Fibroblast of pulmonary artery (primary cell): ENCODE data around the gene GOLGA2.
"Not testable (repeated sequence)": the region's sequence is repeated elsewhere in the genome, so short reads cannot be mapped to it uniquely, and the experiment has no call there.

ENCODE experiments used
- DNase-seq: peaks from one replicate; pipeline ENCODE4 v3.0.0-alpha.2; 2010; ENCODE audit warnings: low read depth
- H3K4me3 ChIP-seq: replicated peaks from 2 replicates; pipeline ENCODE4 v1.5.1; 2011; ENCODE audit warnings: low read depth, mild to moderate bottlenecking, control low read depth, low read length, moderate library complexity
- TF ChIP-seq, protein P1 (sequence below): IDR thresholded peaks from 2 replicates; pipeline ENCODE4 v1.5.1; 2011; ENCODE audit warnings: mild to moderate bottlenecking, control low read depth, low read length, inconsistent platforms; ENCODE audit errors: missing control alignments

Gene GOLGA2

DNA sequence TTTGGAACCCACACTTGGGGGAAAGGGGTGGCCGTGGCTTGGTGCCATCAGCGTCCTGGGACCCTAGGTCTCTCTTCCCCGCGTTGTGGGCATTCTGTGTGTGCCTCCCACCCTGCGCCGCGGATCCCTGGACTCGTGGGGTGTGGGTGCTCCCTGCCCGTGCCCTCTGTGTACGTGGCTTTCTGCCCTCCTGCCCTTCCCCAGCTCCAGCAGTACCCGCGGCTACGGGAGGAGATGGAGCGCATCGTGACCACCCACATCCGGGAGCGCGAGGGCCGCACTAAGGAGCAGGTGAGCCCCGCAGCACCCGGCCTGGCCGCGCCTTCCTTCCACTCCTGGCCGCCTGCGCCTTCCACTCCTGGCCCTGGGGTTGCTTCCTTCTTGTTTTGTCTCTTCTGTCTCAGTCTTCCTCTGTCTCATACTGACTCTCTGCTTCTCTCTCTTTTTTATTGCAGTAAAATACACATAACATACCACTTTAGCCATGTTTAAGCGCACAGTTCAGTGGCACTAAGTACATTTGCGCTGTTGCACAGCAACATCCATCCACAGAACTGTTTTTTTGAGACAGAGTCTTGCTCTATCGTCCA lies 41.9 kb downstream of the GOLGA2 start:
- TF ChIP-seq, protein P1, sequence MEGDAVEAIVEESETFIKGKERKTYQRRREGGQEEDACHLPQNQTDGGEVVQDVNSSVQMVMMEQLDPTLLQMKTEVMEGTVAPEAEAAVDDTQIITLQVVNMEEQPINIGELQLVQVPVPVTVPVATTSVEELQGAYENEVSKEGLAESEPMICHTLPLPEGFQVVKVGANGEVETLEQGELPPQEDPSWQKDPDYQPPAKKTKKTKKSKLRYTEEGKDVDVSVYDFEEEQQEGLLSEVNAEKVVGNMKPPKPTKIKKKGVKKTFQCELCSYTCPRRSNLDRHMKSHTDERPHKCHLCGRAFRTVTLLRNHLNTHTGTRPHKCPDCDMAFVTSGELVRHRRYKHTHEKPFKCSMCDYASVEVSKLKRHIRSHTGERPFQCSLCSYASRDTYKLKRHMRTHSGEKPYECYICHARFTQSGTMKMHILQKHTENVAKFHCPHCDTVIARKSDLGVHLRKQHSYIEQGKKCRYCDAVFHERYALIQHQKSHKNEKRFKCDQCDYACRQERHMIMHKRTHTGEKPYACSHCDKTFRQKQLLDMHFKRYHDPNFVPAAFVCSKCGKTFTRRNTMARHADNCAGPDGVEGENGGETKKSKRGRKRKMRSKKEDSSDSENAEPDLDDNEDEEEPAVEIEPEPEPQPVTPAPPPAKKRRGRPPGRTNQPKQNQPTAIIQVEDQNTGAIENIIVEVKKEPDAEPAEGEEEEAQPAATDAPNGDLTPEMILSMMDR, result no peak
- no peak for DNase-seq
- H3K4me3 ChIP-seq, result no peak overlapping the region

DNA sequence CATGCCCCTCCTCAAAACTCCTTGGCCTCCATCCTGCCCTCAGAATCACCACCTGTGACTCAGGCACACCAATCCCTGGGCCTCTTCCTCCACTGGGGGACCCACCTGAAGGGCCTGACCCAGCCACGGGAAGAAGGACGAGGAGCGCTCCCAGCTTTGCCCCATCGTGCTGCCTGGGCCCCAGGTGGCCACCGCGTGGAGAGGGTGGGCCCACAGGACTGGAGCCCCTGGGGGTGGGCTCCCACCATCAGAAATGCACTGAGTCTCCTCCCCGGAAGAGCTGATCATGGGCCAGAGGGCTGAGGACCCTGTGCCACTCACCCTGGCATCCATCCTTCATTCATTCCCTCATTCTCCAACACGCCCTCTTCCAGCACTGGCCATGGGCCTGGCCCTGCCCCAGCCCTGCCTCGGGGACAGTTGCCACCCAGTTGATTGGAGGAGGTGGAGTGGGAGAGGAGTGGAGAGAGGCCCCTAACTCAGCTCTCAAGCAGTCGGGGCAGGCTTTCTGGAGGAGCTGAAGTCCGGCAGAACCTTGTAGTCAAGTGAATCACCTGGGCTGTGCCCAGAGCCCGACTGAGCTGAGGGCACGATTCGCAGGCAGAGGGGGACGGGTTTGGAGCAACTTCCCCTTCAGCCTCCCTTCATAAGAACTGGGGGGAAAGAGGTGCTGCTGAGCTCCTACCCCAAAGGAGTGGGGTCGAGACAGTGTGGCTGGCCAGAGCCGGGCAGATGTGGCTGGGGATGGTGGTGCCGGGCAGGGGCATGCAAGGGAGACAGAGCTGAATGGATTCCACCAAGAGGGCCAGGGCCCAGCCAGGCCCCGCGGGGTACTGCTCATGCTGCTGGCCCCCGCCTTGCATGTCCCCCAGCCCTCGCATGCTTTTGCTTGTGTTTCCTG lies 43.0 kb downstream of the GOLGA2 start:
- DNase-seq, result no peak
- TF ChIP-seq, protein P1, result no peak
- H3K4me3 ChIP-seq, result no peak overlapping the region

DNA sequence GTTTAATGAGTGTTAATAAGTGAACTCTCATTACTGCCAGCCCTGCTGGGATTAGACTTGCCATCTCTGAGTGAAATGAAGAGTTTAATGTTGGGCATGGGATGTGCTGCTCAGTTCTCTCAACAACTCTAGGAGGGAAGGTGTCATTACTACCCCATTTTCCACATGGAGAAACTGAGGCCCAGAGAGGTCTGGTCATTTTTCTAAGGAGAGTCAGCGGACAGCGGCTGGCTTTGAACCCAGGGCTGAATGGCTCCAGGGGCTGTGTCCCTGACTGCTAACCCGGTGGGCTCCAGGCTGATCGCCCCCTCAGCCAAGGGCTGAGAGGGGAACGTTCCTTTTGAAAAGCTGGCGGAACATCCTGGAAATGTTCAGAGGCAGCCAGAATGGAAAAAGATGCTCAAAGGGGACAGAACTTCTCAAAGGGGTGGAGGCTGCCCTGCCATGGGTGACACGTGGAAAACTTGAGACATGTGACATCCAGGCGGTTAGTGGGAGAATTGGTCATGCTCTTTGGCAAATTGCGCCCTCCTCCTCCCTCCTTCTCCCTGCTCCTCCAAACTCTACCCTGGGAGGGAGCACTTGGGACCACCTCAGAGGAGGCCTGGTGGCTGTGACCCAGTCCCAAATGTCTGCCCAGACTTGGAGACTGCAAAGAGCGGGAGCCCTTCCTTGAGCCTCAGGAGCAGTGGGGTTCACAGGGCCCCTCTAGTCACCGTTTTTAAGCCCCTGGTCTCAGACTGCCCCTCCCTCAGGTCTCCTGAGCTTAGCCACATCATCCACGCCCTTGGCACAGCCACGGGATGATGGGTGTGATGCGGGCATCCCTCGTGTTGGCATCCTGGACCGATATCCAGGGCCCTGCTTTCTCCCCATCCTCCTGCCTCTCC lies 43.9 kb downstream of the GOLGA2 start:
- no peak for DNase-seq
- TF ChIP-seq, protein P1, result no peak
- no peak overlapping the region for H3K4me3 ChIP-seq

DNA sequence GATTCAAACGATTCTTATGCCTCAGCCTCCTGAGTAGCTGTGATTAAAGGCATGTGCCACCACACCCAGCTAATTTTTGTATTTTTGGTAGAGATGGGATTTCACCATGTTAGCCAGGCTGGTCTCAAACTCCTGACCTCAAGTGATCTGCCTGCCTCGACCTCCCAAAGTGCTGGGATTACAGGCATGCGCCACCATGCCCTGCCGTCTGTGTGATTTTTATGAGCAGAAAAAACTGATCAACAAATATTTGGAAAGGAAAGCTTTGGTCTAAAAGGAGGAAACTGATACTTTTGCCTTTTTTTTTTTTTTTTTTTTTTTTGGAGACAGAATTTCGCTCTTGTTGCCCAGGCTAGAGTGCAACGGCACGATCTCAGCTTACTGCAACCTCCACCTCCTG lies 44.9 kb downstream of the GOLGA2 start:
- not testable (repeated sequence) for H3K4me3 ChIP-seq, DNase-seq

DNA sequence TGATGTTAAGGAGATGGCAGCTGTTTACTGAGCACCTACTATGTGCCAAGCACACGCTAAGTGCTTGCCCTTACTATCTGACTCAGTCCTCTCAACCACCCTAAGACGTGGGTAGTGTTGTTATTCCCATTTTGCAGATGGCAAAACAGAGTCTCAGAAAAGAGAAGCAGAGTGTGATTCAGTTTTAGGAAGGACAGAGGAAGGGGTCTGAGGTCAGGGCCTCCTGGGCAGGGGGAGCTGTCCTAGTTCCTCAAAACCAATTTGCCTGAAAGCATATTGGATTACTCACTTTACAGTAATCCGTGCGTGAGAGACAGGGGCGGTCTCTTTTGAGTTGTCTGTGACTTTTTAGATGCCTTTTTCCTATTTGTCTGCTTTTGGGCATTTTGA lies 49.4 kb downstream of the GOLGA2 start:
- no peak for DNase-seq
- no peak overlapping the region for H3K4me3 ChIP-seq
- TF ChIP-seq, protein P1, result no peak

DNA sequence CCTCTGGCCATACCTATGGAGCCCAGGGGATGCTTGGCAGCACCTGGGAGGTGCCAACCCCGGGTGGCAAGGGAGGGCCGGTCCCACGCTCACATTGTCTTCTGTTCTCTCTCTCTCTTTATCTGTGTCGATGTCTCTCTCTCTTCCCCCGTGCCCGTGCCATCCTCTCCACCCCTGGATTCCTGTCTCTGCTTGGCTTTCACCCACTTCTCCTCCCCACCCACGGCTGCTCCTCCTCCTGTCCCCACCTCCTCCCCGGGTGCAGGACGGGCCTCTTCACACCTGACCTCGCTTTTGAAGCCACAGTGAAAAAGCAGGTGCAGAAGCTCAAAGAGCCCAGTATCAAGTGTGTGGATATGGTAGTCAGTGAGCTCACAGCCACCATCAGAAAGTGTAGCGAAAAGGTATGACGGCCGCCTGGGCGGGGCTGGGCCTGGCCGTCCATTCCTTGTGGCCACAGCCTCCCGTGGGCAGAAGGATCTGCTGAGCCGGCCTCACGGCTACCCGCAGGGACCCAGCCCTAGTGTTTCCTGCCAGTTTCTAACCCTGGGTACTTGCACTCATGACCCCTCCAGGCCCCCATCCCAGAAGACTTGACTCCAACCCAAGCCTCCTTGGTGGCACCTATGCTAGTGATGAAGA lies 49.9 kb downstream of the GOLGA2 start:
- no peak for DNase-seq
- TF ChIP-seq, protein P1, result no peak
- H3K4me3 ChIP-seq, result no peak overlapping the region

DNA sequence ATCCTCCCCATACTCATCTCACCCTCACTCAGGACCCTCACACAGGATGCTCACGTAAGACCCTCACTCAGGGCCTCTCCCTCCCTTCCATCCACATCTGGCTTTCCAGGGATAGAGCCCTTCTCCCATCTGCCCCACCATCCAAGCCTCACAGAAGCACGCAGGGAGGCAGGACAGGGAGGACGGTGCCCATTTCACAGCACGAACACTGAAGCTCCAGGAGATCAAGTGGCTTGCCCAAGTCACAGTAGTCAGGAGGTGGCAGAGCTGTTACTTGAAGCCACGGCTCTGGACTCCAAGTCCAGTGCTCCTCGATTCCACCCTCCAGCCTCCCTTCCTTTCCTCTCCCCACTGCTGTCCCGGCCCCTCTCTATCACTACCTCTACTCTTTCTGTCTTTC lies 50.9 kb downstream of the GOLGA2 start:
- no peak overlapping the region for H3K4me3 ChIP-seq
- TF ChIP-seq, protein P1, result no peak
- no peak for DNase-seq
